Measurements from ENCODE around the gene CAPZB. TPM values are rescaled to one million over a fixed set of nuclear protein-coding genes. Genes with fewer than 3 reads are reported as not detected.

The CAPZB gene
- total RNA-seq, 1 experiment from 2014 or later, result 198 TPM

DNA sequence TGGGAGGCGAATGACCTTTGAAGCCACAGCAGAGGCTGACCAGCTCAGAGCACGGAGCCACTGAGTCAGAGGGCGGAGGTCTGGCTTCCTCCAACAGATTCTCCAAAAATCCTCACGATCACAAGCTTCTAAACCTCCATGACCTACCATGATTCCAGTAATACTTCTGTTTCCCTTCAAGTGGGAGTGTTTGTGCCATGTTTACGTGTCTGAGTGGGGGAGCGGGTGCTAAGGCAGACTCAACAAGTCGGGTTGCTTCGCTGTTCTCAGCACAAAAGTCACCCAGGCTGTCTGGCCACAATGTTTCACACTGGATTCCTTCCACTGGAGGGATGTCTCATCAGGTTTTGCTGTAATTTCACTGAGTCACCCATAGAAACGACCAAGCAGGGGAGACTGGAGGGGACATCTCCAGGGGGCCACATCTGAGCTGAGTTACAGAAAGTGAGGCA, 87.0 kb downstream of the CAPZB start:
- Mint-ChIP-seq H3K4me1 (ENCODE audit: low read depth, unreplicated experiment) (no peaks in the 10 kb centered on the region), H3K36me3 (ENCODE audit: insufficient read depth, unreplicated experiment) (no peaks in the 10 kb centered on the region), H3K4me3 (ENCODE audit: low read depth, unreplicated experiment) (no peak overlapping the region), H3K27me3 (ENCODE audit: unreplicated experiment) (no peaks in the 10 kb centered on the region), H3K27ac (ENCODE audit: unreplicated experiment) (no peak overlapping the region), H3K9me3 (ENCODE audit: low read depth, unreplicated experiment) (no peaks in the 10 kb centered on the region)
- TF ChIP-seq, protein P1, sequence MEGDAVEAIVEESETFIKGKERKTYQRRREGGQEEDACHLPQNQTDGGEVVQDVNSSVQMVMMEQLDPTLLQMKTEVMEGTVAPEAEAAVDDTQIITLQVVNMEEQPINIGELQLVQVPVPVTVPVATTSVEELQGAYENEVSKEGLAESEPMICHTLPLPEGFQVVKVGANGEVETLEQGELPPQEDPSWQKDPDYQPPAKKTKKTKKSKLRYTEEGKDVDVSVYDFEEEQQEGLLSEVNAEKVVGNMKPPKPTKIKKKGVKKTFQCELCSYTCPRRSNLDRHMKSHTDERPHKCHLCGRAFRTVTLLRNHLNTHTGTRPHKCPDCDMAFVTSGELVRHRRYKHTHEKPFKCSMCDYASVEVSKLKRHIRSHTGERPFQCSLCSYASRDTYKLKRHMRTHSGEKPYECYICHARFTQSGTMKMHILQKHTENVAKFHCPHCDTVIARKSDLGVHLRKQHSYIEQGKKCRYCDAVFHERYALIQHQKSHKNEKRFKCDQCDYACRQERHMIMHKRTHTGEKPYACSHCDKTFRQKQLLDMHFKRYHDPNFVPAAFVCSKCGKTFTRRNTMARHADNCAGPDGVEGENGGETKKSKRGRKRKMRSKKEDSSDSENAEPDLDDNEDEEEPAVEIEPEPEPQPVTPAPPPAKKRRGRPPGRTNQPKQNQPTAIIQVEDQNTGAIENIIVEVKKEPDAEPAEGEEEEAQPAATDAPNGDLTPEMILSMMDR (IDR thresholded peaks at IDR 0.05; ENCODE audit: unreplicated experiment), result no peak
- no peak for DNase-seq
- CTCF ChIA-PET, result no interaction called here
- intact Hi-C loops (cut with micrococcal nuclease; ENCODE audit: unreplicated experiment), result loop anchor here (10.0 kb wide), 1 partner anchor 186 kb away; no protein-coding TSS in a partner anchor
- BruUV-seq (replicated peaks), result no TSS peak

- DNase-seq, result no peak
- Mint-ChIP-seq H3K27ac (ENCODE audit: unreplicated experiment) (no peak overlapping the region), H3K9me3 (ENCODE audit: low read depth, unreplicated experiment) (no peaks in the 10 kb centered on the region), H3K27me3 (ENCODE audit: unreplicated experiment) (no peaks in the 10 kb centered on the region), H3K36me3 (ENCODE audit: insufficient read depth, unreplicated experiment) (no peaks in the 10 kb centered on the region), H3K4me3 (ENCODE audit: low read depth, unreplicated experiment) (no peak overlapping the region), H3K4me1 (ENCODE audit: low read depth, unreplicated experiment) (no peaks in the 10 kb centered on the region)
- BruUV-seq (replicated peaks), result no TSS peak
- TF ChIP-seq, protein P1 (IDR thresholded peaks at IDR 0.05; ENCODE audit: unreplicated experiment), result no peak
- intact Hi-C loops (cut with micrococcal nuclease; ENCODE audit: unreplicated experiment), result loop anchor here (10.0 kb wide), 1 partner anchor 187 kb away; no protein-coding TSS in a partner anchor
- CTCF ChIA-PET, result interaction anchor here (0.7 kb wide), 1 partner anchor 91 kb away, joined by 3 read pairs; no protein-coding TSS in a partner anchor
Measured at GRCh38 chr1:19397217-19397945, 88.0 kb downstream of the CAPZB start.

DNA sequence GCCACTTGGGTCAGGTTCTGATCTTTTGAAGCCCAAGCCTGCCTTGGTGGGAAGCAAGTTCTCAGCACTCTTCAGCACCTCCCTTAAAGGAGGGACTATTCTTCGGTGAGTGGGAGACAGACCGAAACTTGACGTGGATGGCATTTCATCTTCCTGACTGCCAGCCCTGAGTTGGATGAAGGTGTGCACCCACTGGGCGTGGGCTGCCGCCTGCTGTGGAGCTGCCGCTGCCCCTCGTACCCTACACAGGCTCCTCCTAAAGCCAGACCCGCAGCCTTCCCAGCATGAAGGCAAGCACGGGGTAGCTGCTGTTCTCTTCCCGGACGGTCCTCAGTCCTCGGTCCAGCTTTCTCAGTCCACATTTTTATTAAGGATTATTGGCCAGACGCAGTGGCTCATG, 89.1 kb downstream of the CAPZB start:
- CTCF ChIA-PET, result interaction anchor here (0.7 kb wide), 1 partner anchor 92 kb away, joined by 3 read pairs; no protein-coding TSS in a partner anchor
- H3K27me3 Mint-ChIP-seq (ENCODE audit: unreplicated experiment), result no peaks in the 10 kb centered on the region
- no peak overlapping the region for H3K4me3 Mint-ChIP-seq (ENCODE audit: low read depth, unreplicated experiment)
- H3K9me3 Mint-ChIP-seq (ENCODE audit: low read depth, unreplicated experiment), result no peaks in the 10 kb centered on the region
- no peak for DNase-seq
- TF ChIP-seq, protein P1 (IDR thresholded peaks at IDR 0.05; ENCODE audit: unreplicated experiment), result no peak
- peaks cover under 1% of the 10 kb centered on the region for H3K36me3 Mint-ChIP-seq (ENCODE audit: insufficient read depth, unreplicated experiment)
- no peak overlapping the region for H3K27ac Mint-ChIP-seq (ENCODE audit: unreplicated experiment)
- BruUV-seq (replicated peaks), result no TSS peak
- peaks cover 6% of the 10 kb centered on the region for H3K4me1 Mint-ChIP-seq (ENCODE audit: low read depth, unreplicated experiment)
- intact Hi-C loops (cut with micrococcal nuclease; ENCODE audit: unreplicated experiment), result loop anchor here (10.0 kb wide), 1 partner anchor 189 kb away; no protein-coding TSS in a partner anchor

GRCh38 chr1:19395678-19396192, 89.6 kb downstream of the CAPZB start:
- Mint-ChIP-seq H3K27me3 (ENCODE audit: unreplicated experiment) (no peaks in the 10 kb centered on the region), H3K36me3 (ENCODE audit: insufficient read depth, unreplicated experiment) (peaks cover 6% of the 10 kb centered on the region), H3K27ac (ENCODE audit: unreplicated experiment) (no peak overlapping the region), H3K9me3 (ENCODE audit: low read depth, unreplicated experiment) (no peaks in the 10 kb centered on the region), H3K4me3 (ENCODE audit: low read depth, unreplicated experiment) (no peak overlapping the region), H3K4me1 (ENCODE audit: low read depth, unreplicated experiment) (peaks cover 6% of the 10 kb centered on the region)
- TF ChIP-seq, protein P1 (IDR thresholded peaks at IDR 0.05; ENCODE audit: unreplicated experiment), result no peak
- CTCF ChIA-PET, result no interaction called here
- no TSS peak for BruUV-seq (replicated peaks)
- intact Hi-C loops (cut with micrococcal nuclease; ENCODE audit: unreplicated experiment), result loop anchor here (10.0 kb wide), 1 partner anchor 189 kb away; no protein-coding TSS in a partner anchor
- no peak for DNase-seq
